Epithelial cell of esophagus (primary cell): Measurements from ENCODE around the gene COX10.
"Not testable (repeated sequence)": the region's sequence is repeated elsewhere in the genome, so short reads cannot be mapped to it uniquely, and the experiment has no call there.

Experiments used
- DNase-seq: peaks from one replicate; pipeline ENCODE4 v3.0.0; 2010; ENCODE audit warnings: low read depth
- H3K4me3 ChIP-seq: 2 replicates; pipeline ENCODE4 v1.5.1; 2011; ENCODE audit warnings: mild to moderate bottlenecking, low read length, control low read depth
- TF ChIP-seq, protein P1 (sequence below): IDR thresholded peaks from 2 replicates; pipeline ENCODE4 v1.5.1; 2011; ENCODE audit warnings: low read depth, mild to moderate bottlenecking, low read length, control low read depth, inconsistent platforms; ENCODE audit not compliant: insufficient read depth; ENCODE audit errors: missing control alignments

COX10 gene

DNA sequence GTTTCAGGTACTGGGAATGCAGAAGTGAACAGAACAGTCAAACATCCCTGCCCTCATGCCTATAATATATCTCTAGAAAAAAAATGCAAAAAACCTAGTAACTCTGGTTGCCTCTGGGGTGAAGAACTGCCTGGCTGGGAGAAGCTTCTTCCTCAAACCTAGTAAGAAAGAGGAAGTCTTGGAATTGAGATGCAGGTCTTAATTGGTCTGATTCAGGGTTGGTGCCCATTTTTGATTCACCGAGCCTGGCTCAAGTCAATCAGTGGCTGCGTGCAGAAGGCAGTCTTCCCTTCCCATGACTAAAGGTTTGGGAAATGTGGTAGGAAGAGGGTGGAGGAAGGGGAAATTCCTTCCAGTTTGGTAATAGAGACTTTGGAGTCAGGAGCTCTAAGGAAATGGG is 145.0 kb downstream of the COX10 start:
- H3K4me3 ChIP-seq: no peak overlapping the region
- TF ChIP-seq, protein P1, sequence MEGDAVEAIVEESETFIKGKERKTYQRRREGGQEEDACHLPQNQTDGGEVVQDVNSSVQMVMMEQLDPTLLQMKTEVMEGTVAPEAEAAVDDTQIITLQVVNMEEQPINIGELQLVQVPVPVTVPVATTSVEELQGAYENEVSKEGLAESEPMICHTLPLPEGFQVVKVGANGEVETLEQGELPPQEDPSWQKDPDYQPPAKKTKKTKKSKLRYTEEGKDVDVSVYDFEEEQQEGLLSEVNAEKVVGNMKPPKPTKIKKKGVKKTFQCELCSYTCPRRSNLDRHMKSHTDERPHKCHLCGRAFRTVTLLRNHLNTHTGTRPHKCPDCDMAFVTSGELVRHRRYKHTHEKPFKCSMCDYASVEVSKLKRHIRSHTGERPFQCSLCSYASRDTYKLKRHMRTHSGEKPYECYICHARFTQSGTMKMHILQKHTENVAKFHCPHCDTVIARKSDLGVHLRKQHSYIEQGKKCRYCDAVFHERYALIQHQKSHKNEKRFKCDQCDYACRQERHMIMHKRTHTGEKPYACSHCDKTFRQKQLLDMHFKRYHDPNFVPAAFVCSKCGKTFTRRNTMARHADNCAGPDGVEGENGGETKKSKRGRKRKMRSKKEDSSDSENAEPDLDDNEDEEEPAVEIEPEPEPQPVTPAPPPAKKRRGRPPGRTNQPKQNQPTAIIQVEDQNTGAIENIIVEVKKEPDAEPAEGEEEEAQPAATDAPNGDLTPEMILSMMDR: no peak
- DNase-seq: peak; percentile 13

DNA sequence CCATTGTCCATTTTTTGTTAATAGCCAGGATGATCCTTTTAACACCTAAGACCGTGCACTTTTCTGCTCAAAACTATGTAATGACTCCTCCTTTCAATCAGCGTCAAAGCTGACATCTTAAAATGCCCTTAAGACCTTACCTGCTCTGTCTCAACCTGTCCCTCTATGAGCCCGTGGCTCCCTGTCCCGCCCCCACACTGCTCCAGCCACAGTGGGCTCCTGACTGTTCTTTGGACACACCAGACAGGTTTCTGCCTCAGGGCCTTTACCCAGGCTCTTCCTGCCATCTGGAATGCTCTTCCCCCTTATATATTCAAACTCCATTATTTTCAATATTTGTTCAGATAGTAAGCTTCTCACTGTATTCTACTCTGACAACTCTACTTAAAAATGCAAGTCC is 153.3 kb downstream of the COX10 start:
- TF ChIP-seq, protein P1: no peak
- peak; percentile 8 for DNase-seq
- no peak overlapping the region for H3K4me3 ChIP-seq

DNA sequence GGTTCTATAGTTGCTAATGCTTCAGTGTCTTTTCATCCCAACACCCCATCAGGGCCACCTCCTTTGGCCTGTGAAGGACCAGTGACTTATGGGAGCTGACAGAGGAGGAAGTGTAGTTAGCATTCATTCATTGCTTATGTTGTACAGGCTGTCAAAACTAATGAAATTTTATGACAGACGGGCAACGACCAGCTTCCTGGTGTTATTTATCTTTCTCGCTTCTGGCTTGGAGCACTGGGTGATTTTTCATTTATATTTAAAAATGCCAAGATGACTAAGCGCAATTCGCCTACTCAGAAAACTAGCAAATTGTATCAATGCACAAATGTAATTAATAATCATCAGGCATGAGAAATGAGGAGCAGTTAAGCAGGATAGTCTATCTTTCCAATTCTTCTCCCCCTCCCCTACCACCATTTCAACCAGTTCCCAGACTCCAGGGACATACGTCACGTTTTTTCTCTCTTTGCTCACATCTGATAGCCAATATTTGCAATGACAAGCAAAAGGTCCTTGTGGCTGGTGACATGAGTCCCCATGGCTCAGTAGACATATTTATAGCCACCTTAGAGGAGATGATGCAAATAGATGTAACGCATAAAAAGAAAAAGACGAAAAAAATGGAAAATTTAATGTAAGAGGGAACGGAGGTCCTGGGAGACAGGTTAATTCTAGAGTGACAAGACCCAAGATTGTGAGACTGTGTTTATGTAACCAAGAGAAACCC is 156.1 kb downstream of the COX10 start:
- H3K4me3 ChIP-seq: no peak overlapping the region
- TF ChIP-seq, protein P1: no peak
- DNase-seq: no peak

DNA sequence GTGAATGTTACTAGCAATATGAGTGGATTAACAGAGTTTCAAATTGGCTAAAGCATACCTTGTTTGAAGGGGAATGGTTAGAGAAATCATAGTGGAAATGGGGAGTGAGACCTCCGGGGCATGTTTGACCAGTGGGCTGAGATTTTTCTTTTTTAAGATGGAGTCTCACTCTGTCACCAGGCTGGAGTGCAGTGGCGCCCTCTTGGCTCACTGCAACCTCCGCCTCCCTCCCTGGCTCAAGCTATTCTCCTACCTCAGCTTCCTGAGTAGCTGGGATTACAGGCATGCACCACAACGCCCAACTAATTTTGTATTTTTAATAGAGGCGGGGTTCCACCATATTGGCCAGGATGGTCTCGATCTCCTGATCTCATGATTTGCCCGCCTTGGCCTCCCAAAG is 157.7 kb downstream of the COX10 start:
- no peak for DNase-seq
- TF ChIP-seq, protein P1: no peak
- no peak overlapping the region for H3K4me3 ChIP-seq

DNA sequence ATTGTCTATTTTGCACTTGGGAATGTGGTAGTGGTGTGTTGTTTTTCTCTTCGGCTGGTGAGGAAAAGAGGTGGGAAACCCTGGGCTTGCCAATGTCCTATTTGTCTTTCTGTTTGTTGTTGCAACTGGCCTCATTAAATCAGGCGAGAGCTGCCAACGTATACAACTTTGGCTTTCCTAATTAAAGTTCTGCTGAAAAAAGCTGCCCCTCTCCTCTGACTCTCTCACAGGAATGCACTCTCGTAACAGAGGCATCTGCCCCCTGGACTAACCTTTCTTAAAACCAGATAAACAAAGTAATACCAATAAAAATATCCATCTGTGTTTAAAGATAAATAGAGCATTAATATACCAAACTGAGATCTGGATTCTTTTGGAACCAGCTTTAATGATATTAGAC is 159.6 kb downstream of the COX10 start:
- TF ChIP-seq, protein P1: no peak
- no peak overlapping the region for H3K4me3 ChIP-seq
- DNase-seq: no peak

DNA sequence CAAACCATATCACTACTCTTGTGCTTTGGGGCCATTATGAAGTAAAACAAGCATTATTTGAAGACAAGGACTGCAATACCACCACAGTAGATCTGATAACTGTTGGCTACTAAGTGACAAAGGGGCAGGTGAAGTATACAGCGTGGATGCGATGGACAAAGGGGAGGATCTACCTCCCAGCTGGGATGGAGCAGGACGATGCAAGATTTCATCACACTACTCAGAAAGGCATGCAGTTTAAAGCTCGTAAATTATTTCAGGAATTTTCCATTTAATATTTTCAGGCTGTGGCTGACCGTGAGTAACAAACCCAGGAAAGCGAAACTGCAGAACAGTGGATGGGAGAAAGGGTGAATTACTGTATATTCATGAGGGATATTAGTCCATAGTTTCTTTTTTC is 161.9 kb downstream of the COX10 start:
- not testable (repeated sequence) for DNase-seq, H3K4me3 ChIP-seq

DNA sequence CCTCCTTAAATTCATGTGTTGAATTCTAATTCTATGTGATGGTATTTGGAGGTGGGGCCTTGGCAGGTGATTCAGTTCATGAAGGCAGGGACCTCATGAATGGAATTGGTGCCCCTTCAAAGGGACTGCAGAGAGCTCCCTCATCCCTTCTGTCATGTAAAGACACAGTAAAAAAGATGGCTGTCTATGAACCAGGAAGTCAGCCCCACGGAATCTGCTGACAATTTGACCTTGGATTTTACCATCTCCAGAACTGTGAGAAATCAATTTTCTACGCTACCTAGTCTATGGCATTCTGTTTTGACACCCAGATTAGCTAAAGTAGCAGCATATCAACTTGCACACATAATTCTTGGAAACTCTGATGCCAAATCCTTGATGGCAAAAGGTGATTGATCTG is 165.7 kb downstream of the COX10 start:
- H3K4me3 ChIP-seq, DNase-seq: not testable (repeated sequence)

DNA sequence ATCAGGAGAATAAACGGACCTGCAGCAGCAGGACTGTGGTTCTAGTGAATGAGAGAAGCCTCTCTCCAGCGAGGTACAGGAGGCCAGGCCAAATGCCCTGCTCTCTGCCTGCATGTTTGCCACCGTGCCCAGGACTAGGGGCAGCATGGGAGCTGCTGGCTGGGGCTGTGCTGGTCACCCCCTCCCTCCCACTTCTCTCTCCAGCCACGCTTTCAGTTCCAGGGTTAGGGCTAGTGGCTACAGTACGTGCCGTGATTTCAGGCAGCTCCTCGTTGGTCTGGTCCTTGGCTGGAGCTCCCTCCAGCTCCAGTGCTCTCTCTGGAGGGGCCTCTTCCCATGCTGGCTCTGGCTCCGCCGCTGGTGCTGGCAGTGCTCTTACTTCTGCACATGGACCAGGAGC is 166.7 kb downstream of the COX10 start:
- not testable (repeated sequence) for H3K4me3 ChIP-seq, DNase-seq

DNA sequence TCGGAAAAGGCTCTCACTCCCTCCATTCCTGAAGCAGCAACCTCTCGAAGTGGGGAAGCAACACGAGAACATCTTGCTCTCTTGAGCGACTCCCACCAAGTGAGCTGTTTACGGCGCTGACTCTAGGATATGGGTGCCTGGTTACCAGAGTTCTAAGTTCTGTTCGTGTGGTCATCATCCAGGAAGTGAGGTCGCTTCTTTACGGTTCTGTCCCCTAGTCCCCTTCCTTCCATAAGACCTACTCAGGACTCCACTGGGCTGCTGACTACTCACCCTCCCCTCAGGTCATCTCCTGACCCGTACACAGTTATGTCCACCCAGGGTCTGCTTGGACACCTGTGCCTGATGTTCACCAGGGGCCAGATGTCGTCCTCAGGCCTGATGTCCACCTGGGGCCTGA is 167.5 kb downstream of the COX10 start, which contains the start of gene CDRT15:
CDRT15 (minus strand) TSS at position 101 of the 400 bp plus-strand sequence; CDS start at position 72, 29 bp downstream.
- H3K4me3 ChIP-seq, DNase-seq: not testable (repeated sequence)

DNA sequence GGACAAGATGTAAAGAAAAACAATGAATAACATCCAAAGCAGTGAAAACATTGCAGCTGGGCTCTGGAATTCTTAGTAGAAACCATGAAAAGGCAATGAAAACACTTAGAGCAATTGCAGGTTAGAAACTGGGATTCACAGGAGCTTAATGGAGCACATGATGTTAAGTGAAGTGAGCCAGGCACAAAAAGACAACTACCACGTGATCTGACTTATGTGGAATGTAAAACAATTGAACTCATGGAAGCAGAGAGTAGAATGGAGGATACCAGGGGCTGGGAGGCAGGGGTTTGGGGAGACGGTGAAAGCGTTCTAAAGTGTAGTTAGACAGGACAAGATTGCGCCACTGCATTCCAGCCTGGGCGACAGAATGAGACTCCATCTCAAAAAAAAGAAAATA is 170.0 kb downstream of the COX10 start:
- DNase-seq, H3K4me3 ChIP-seq: not testable (repeated sequence)
